ENCODE results near the gene CELF5.

Gene CELF5

DNA sequence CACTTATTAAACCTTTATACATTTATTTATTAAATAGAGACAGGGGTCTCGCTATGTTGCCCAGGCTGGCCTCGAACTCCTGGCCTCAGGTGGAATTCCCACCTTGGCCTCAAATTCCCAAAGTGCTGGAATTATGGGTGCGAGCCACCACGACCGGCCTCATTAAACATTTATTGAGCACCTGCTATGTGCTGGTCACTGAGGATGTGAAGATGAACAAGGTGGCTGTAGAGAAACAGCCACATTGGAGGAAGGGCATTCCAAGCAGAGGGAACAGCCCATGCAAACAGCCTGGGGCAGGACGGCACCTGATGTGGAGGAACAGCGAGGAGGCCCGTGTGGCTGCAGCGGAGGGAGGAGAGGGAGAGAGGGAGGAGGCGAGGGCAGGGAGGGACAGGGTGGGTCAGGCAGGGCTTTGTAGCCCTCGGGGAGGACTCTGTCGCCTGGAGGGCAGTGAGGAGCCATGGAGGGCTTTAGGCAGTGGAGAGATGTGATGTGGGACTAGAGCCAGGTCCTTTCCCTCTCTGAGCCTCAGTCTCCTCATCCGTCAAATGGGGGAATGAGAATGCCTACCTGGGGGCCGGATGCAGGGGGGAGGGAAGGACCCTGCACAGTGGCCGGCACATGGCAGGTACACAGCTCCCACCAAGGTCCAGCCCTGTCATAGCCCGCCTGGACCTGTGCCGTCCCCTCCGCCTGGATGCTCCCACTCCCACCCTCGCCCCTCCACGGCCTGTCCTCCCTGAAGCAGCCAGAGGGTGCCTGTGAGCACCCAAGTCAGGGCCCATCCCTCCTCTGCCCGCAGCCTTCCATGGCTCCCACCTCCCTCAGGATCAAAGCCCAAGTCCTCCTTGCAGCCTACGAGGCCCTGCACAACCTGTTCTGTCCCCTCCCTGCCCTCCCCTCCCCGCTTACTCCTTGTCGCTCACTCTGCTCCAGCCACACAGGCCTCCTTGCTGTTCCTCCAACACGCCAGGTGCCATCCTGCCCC is 120.4 kb downstream of the CELF5 start:
- no peak for DNase-seq (ENCODE audit: low spot score)

DNA sequence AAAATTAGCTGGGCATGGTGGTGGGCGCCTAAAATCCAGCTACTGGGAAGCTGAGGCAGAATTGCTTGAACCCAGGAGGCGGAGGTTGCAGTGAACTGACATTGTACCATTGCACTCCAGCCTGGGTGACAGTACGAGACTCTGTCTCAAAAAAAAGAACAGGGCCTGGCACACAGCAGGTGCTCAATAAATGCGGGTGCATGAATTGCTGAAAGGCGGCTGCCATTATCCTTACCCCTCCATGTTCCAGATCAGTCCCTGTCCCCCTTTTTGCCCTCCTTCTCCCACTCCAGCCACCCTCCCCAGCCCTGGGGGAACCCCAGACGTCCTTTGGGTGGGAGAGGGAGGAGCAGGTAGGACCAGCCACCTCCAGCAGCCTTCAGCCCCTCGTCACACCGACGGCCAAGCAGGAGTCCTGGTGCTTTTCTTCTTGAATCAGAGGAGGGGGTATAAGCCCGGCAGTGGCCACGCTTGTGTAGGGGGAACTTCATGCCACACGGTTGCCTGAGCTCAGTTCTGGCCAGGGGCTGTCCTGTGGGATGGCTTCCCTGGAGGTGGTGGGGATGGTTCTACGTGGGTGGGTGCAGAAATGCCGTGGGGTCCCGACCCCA is 121.5 kb downstream of the CELF5 start:
- DNase-seq (ENCODE audit: low spot score), result no peak

All from Ammon's horn (tissue), 1 donor.